Stimulated activated CD4-positive, alpha-beta T cell treated with anti-CD3 and anti-CD28 coated beads, Interleukin-4, amount 100 ng/mL, for 24 hours (primary cell): Measurements from ENCODE around the gene SUMO1.
A peak's percentile ranks its signal among the peaks of the same experiment; 100 is the strongest.

Source experiments
- DNase-seq: peaks from one replicate; pipeline ENCODE4 v3.0.0-alpha.2; 2020

The SUMO1 gene

GRCh38 chr2:202196727-202197126 is 41.7 kb downstream of the SUMO1 start:
- DNase-seq = no peak

DNA sequence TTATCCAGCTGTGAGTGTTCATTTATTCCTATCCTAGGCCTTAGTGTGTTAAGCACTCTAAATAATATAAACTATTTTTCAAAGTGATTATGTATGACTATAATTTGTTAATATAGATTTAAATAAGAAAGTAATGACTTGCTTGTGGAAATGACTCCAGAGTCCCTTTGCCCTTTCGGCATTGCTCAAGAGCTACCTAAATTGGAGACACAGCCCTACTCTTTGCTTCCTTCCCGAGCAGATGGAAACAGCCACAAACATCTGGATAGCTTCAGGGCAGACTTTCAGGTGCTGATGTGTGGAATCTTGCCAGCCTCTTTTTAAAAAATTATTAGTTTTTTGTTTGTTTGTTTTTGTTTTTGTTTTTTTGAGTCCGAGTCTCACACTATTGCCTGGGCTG is 44.0 kb downstream of the SUMO1 start:
- DNase-seq = no peak

DNA sequence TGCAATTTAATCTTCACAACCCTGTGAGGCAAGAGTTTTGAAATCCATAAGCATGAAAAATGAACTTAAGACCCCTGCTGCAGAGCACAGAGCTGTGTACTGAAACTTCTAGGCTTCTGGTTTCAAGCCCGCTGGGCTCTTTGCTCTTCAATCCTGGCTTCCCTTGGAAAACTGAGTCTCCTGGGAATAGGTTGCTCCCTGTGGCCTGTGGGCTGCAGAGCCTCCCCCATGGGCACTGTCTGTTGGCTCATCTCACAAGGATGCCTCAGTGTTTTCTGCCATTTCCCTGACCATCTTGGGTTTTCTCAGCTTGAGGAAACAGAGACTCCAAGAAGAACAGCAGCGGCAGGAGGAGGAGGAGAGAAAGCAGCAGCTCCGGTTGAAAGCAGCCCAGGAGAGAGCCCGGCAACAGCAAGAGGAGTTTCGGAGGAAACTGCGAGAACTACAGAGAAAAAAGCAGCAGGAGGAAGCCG is 44.5 kb downstream of the SUMO1 start:
- DNase-seq = no peak

GRCh38 chr2:202193305-202193704 is 45.1 kb downstream of the SUMO1 start:
- no peak for DNase-seq

GRCh38 chr2:202187570-202187969 is 50.8 kb downstream of the SUMO1 start:
- DNase-seq = no peak

DNA sequence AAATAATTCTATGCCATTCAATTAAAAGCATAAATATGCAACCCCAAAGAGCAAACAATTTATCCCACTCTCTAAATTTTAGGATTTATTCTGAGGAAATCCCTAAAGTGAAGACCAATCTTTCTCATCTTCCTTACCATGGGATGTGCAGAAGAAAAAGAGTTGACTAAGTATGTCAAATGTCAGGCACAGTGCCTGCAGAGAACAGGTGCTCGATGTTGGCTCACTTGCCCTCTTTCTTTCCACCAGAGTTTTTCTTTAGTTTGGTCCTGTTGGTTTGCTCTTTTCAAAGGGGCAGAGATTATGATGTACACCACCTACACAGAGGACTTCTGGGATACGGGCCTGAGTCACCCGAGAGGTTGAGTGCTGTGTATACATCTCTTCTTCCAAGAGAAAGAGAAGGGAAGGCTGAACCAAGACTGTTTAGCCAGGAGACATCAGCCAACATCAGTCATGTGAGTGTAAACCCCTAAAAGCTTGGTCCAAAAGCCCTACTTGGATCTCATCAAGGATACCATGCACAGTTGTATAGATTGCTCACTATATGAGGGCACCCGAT is 51.7 kb downstream of the SUMO1 start:
- DNase-seq = no peak

- DNase-seq = no peak
Measured at GRCh38 chr2:202185156-202185555, 53.2 kb downstream of the SUMO1 start.

GRCh38 chr2:202184557-202184956 is 53.8 kb downstream of the SUMO1 start:
- no peak for DNase-seq

GRCh38 chr2:202178346-202178958 is 59.9 kb downstream of the SUMO1 start:
- DNase-seq = peak; percentile 64

- peak; percentile 59 for DNase-seq
Measured at GRCh38 chr2:202172439-202173211, 65.8 kb downstream of the SUMO1 start.

GRCh38 chr2:202171241-202171825 is 67.1 kb downstream of the SUMO1 start:
- DNase-seq = no peak

GRCh38 chr2:202169832-202170424 is 68.5 kb downstream of the SUMO1 start:
- DNase-seq = no peak

DNA sequence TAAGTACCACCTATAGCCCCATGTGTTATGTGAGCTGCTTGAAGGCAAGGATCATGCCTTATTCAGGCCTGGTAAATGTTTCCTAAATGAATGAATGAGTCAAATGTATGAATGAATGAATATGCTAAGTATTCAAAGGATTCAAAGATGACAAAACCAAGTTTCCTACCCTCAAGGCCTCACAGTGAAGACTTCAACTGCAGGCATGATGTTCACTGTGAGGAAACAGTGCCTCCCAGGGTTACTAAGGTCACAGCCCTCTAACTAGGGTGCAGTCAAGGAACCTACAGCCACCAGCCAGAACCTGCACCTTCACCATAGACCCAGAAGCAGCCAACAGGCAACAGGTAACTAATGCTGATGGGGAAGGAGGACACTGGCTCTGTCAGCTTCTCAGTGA is 69.3 kb downstream of the SUMO1 start:
- DNase-seq = no peak

DNA sequence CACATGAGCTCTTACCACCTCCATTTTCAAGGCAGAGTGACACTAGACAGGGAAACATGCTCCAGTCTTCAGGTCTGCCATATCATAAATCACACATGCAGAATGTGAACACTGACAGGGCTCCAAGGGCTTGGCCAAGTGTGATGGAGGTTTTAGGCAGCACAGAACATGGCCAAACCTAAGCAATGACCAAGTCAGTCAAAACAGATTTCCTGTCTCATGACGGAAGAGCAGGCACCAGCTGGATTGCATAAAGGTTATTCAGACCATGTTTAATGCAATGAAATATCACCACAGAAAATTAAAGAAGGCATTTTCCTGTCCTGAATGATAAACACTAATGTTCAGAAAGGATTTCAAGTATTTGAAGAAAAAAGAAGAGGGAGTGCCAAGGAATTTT is 72.5 kb downstream of the SUMO1 start:
- DNase-seq = no peak

DNA sequence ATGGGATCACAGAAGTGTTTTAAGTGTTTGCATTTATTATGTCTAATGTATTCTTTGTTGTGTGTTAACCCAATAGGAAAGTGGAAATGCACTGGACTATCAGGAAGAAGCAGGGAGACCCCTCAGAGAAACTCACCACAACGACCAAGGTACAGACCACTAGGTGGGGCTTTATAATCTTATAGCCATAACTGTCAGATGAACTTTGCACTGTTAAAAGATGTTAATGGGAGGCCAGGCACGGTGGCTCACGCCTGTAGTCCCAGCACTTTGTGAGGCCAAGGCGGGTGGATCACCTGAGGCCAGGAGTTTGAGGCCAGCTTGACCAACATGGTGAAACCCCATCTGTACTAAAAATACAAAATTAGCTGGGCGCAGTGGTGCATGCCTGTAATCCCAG is 73.2 kb downstream of the SUMO1 start:
- DNase-seq = no peak

GRCh38 chr2:202164411-202164810 is 74.0 kb downstream of the SUMO1 start:
- no peak for DNase-seq

DNA sequence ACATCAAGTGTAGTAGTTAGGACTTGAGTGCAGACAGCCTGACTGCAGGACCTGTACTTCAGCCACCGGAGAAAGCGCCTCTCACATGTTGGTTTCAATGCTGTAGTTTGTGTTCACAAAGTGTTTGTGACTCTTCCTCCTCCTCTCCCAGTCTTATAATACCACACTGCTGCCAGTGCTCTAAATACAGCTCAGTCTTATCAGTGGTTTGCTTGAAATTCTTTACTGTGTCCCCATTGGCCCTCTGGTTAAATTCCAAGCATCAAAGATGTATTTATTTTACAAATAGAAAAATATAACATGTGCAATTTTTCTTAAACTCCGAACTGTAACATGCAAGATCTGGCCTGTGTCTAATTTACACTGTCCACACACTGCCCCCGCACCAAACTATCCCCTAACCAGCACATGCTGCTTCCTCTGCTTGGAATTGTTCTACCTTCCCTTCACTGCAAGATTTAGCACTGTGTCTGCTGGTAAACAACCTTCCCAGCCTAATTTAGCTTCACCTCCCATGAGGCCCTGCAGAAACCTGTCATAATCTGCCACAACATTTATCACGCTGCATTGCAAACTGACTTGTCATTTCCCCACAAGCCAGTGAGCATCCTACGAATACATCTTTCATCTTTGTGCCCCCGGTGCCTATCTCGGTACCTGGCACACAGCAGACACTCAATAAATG is 77.1 kb downstream of the SUMO1 start:
- no peak for DNase-seq

- DNase-seq = no peak
Measured at GRCh38 chr2:202158796-202159195, 79.6 kb downstream of the SUMO1 start.

GRCh38 chr2:202157211-202157990 is 81.0 kb downstream of the SUMO1 start:
- no peak for DNase-seq
